K562 (cell line): ENCODE data around the gene DOLPP1. TPM values are rescaled to one million over a fixed set of nuclear protein-coding genes. Genes with fewer than 3 reads are reported as not detected.

Experiments
- ATAC-seq: fragments of 200-7000 bp; cut with Tn5 transposase; 3 replicates; pipeline ENCODE4 v1.9.1; 2020; ENCODE audit warnings: moderate library complexity
- BruUV-seq: library from RNA; stranded (reverse); fragments of 400-500 nt; replicated peaks from 2 replicates; lab custom pipeline; 2021; lab: Mats Ljungman, UMichigan
- CTCF ChIA-PET: fragments of 300-600 bp; formaldehyde crosslinking; extraction: SDS; loops from one replicate; lab custom pipeline; 2021; ENCODE audit warnings: low intra/inter-chr PET ratio; lab: Yijun Ruan, JAX
- POLR2A ChIA-PET: fragments of 300-600, 350-650 bp; sonication (Branson Sonifier 250); formaldehyde crosslinking; extraction: SDS; loops from one replicate; lab custom pipeline; 2021; ENCODE audit warnings: antibody characterized with exemption, inconsistent platforms; lab: Yijun Ruan, JAX
- DNase-seq, 4 experiments: peaks; one replicate each; pipeline versions ENCODE4 v3.0.0 to v3.0.0-alpha.2; 2011 to 2018; ENCODE audit warnings: low spot score in 3 of 4, mixed read lengths in 3 of 4; ENCODE audit errors: extremely low read depth in 1 of 4
- FAIRE-seq: peaks from 2 replicates; lab custom pipeline; 2011; peaks lifted over from hg19 to GRCh38; lab: Jason Lieb, UNC
- H2AFZ ChIP-seq: 2 replicates; pipeline ENCODE4 v1.6.0; 2011; ENCODE audit warnings: low read depth, low read length, control low read depth, inconsistent platforms
- H3K27ac ChIP-seq: fragments of 200-600 bp; 3 replicates; pipeline ENCODE4 v1.8.0; 2011; ENCODE audit warnings: low read depth, mild to moderate bottlenecking, control low read depth, inconsistent platforms, low read length, moderate library complexity, mixed read lengths; ENCODE audit errors: extremely low read depth
- H3K27me3 ChIP-seq, 2 experiments: fragments of 300-600 bp in 1 of 2; 2 replicates in 1 of 2; 3 replicates in 1 of 2; pipeline versions ENCODE4 v1.6.0 to v1.8.0; 2011; ENCODE audit warnings: inconsistent platforms in 2 of 2, low read length in 2 of 2, mild to moderate bottlenecking in 1 of 2, mixed read lengths in 1 of 2, moderate library complexity in 1 of 2; ENCODE audit not compliant: control insufficient read depth in 2 of 2, insufficient read depth in 2 of 2
- H3K36me3 ChIP-seq: fragments of 300-600 bp; 3 replicates; pipeline ENCODE4 v1.8.0; 2011; ENCODE audit warnings: mild to moderate bottlenecking, low read length, inconsistent platforms; ENCODE audit not compliant: control insufficient read depth, insufficient read depth
- H3K4me1 ChIP-seq, 2 experiments: fragments of 200-600 bp in 1 of 2; replicated peaks in 1 of 2; 2 replicates in 1 of 2; 3 replicates in 1 of 2; pipeline versions ENCODE4 v1.5.1 to v1.8.0; 2011; ENCODE audit warnings: inconsistent platforms in 2 of 2, low read length in 2 of 2, mild to moderate bottlenecking in 1 of 2, mixed read lengths in 1 of 2, moderate library complexity in 1 of 2; ENCODE audit not compliant: control insufficient read depth in 2 of 2, insufficient read depth in 2 of 2
- H3K4me2 ChIP-seq: 2 replicates; pipeline ENCODE4 v1.6.1; 2011; ENCODE audit warnings: low read length, control low read depth, inconsistent platforms, mixed read lengths; ENCODE audit not compliant: insufficient read depth
- H3K4me3 ChIP-seq: fragments of 200-600 bp; sonication (generic), shearing (Covaris generic); 2 replicates; pipeline ENCODE4 v1.5.1; 2016; ENCODE audit warnings: control low read depth, inconsistent platforms
- H3K79me2 ChIP-seq: fragments of 200-600 bp; 3 replicates; pipeline ENCODE4 v1.8.0; 2011; ENCODE audit warnings: low read length, inconsistent platforms; ENCODE audit not compliant: control insufficient read depth, insufficient read depth
- H3K9ac ChIP-seq, 2 experiments: 2 replicates each; pipeline versions ENCODE4 v1.6.0 to v1.6.1; 2011; ENCODE audit warnings: low read depth in 2 of 2, low read length in 2 of 2, control low read depth in 1 of 2, inconsistent platforms in 1 of 2, mild to moderate bottlenecking in 1 of 2, mixed read lengths in 1 of 2; ENCODE audit not compliant: insufficient read depth in 1 of 2
- H3K9me1 ChIP-seq: one replicate; pipeline ENCODE4 v1.6.0; 2011; ENCODE audit warnings: inconsistent platforms, mild to moderate bottlenecking, low read length, moderate library complexity; ENCODE audit not compliant: control insufficient read depth, insufficient read depth
- H3K9me3 ChIP-seq: replicated peaks from 2 replicates; pipeline ENCODE4 v1.5.1; 2011; ENCODE audit warnings: low read depth, low read length, inconsistent platforms; ENCODE audit not compliant: control insufficient read depth, insufficient read depth
- H4K20me1 ChIP-seq: replicated peaks from 2 replicates; pipeline ENCODE4 v1.6.1; 2011; ENCODE audit warnings: low read length, inconsistent platforms, mixed read lengths; ENCODE audit not compliant: control insufficient read depth, insufficient read depth
- CEBPB ChIP-seq: fragments of 450-650 bp; IDR thresholded peaks from 2 replicates; pipeline ENCODE4 v1.6.1; 2016; ENCODE audit warnings: missing genetic modification characterization, missing compliant biosample characterization
- DPF2 ChIP-seq: fragments of 450-650 bp; IDR thresholded peaks from 2 replicates; pipeline ENCODE4 v1.6.1; 2016
- ZNF121 ChIP-seq: sonication (generic); formaldehyde crosslinking; conservative IDR thresholded peaks from 2 replicates; pipeline ENCODE4 v1.8.0; 2022; ENCODE audit warnings: missing genetic modification reagents
- ZNF717 ChIP-seq: fragments of 250-450 bp; sonication (Bioruptor Pico); IDR thresholded peaks from 2 replicates; pipeline ENCODE4 v1.5.0; 2021
- WGBS: fragments of 100-300 bp; shearing (Covaris generic); methylation state at CpG from one replicate; pipeline ENCODE4 v1.1.6; 2016; ENCODE audit warnings: low coverage, mixed read lengths; ENCODE audit not compliant: insufficient coverage; ENCODE audit errors: missing lambda C conversion rate; 5-methylcytosine and 5-hydroxymethylcytosine counted together
- in situ Hi-C: fragments of 300-500 bp; cut with MboI; formaldehyde crosslinking; loops from 4 replicates; pipeline ENCODE4 v1.15.0; 2018; ENCODE audit warnings: inconsistent platforms, mixed read lengths
- intact Hi-C: fragments of 100-400 bp; cut with micrococcal nuclease; formaldehyde crosslinking; loops from 2 replicates; pipeline ENCODE4 v1.14.2; 2022
- polyA plus RNA-seq, 8 experiments: library from polyadenylated mRNA; depleted of rRNA in 4 of 8; stranded (reverse) in 5 of 8; unstranded in 3 of 8; fragments of >200 nt; fragmentation: Nextera tagmentation in 2 of 8; fragmentation: Illumina TruSeq in 1 of 8; extraction: Ambion mirVana in 2 of 8; extraction: Trizol in 1 of 8; gene quantifications; 2 replicates each; pipeline versions ENCODE4 v1.2.1 to v1.2.3, GENCODE V29; 2011 to 2014; ENCODE audit warnings: inconsistent platforms in 1 of 8, missing spikeins in 1 of 8
- total RNA-seq, 7 experiments: library from RNA; depleted of rRNA in 6 of 7; stranded (reverse); fragments of >200 nt in 6 of 7; fragmentation: Illumina TruSeq in 2 of 7; extraction: Trizol in 2 of 7; gene quantifications; 2 replicates each; pipeline versions ENCODE4 v1.2.1 to v1.2.3, GENCODE V29; 2011 to 2021; ENCODE audit warnings: low replicate concordance in 1 of 7

The DOLPP1 gene
- total and polyA plus RNA-seq, 9 of the 15 experiments (the other 6 are each of a cell fraction or from before 2014, with no cell fraction given), result 3.0 to 39.8 (median 30.5) TPM

DNA sequence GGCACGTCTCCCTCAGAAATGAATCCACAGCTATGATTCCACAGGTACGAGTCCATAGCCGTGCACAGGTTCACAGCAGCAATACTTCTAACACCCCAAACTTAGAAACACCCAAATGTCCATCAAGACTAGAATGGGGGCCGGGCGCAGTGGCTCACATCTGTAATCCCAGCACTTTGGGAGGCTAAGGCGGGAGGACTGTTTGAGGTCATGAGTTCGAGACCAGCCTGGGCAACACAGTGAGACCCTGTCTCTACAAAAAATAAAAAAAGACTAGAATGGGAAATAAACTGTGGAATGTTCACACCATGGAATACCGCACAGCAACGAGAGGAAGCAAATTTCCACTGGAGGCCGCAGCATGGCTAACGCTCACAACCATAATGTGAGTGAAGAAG, 4.3 kb upstream of the DOLPP1 start:
- FAIRE-seq, result no peak
- intact Hi-C loops (no loop called here), in situ Hi-C loops (no loop called here)

GRCh38 chr9:129077236-129077635, 3.7 kb upstream of the DOLPP1 start:
- Histone ChIP-seq H3K9me3 (no peaks in the 10 kb centered on the region), H2AFZ (no peak overlapping the region), H3K4me3 (no peak overlapping the region), H3K27ac (no peak overlapping the region), H3K9me1 (no peaks in the 10 kb centered on the region), H3K79me2 (peaks cover 25% of the 10 kb centered on the region), H3K4me1 (peaks cover 6 to 40% of the 10 kb centered on the region in 2 experiments; a peak in 4 of 5 replicates), H3K9ac (peak overlapping the region in 1 of 2 experiments; percentile 60; a peak in 1 of 4 replicates), H4K20me1 (no peaks in the 10 kb centered on the region; the same call in 1 of the 2 replicates), H3K36me3 (peaks cover 2% of the 10 kb centered on the region; the same call in 1 of the 3 replicates), H3K4me2 (no peak overlapping the region), H3K27me3 (no peaks in the 10 kb centered on the region)
- WGBS, result 76% methylated on average over 10 of the region's 10 CpGs
- ChIA-PET POLR2A (interaction anchor here (0.6 to 1.1 kb wide), 2 partner anchors 18 to 129 kb away, joined by 4 to 6 read pairs; no protein-coding TSS in a partner anchor), CTCF (no interaction called here)
- BruUV-seq, result no TSS peak
- intact Hi-C loops, result no loop called here
- in situ Hi-C loops, result no loop called here
- TF ChIP-seq CEBPB (tag) (0 out of 2 replicates have a peak, but pooled peaks have one; percentile 8), DPF2 (no peak)
- DNase-seq, result no peak
- no peak for ATAC-seq
- no peak for FAIRE-seq

More for the DNA sequence above, 4.3 kb upstream of the DOLPP1 start:
- BruUV-seq, result no TSS peak
- Histone ChIP-seq H3K9ac (peak overlapping the region in 1 of 2 experiments; percentile 60; a peak in 1 of 4 replicates), H3K27me3 (no peaks in the 10 kb centered on the region), H3K27ac (no peak overlapping the region), H3K4me3 (no peak overlapping the region), H3K4me1 (peaks cover 7 to 40% of the 10 kb centered on the region in 2 experiments; a peak in 4 of 5 replicates)
- DNase-seq (no peak), ATAC-seq (no peak)
- TF ChIP-seq ZNF121, result peak; percentile 82
- TF ChIP-seq ZNF717 (CRISPR knock-in tag), result no peak
- TF ChIP-seq, all 486 proteins: peak for 1
- Histone ChIP-seq H3K9me3 (no peaks in the 10 kb centered on the region), H3K4me2 (no peak overlapping the region), H2AFZ (no peak overlapping the region), H3K79me2 (peaks cover 19% of the 10 kb centered on the region), H3K9me1 (no peaks in the 10 kb centered on the region), H3K36me3 (peaks cover 5% of the 10 kb centered on the region; the same call in 1 of the 3 replicates), H4K20me1 (no peaks in the 10 kb centered on the region; the same call in 1 of the 2 replicates)
- 93% methylated on average over 11 of the region's 11 CpGs for WGBS
- CTCF ChIA-PET, result no interaction called here
- POLR2A ChIA-PET, result interaction anchor here (0.6 to 0.7 kb wide), 2 partner anchors 9 to 959 kb away, joined by 3 read pairs; no protein-coding TSS in a partner anchor
